Measurements from ENCODE around the gene CDC42EP3. TPM values are rescaled to one million over a fixed set of nuclear protein-coding genes. Genes with fewer than 3 reads are reported as not detected.

Gene CDC42EP3, protein sequence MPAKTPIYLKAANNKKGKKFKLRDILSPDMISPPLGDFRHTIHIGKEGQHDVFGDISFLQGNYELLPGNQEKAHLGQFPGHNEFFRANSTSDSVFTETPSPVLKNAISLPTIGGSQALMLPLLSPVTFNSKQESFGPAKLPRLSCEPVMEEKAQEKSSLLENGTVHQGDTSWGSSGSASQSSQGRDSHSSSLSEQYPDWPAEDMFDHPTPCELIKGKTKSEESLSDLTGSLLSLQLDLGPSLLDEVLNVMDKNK
- total RNA-seq (29.9 and 33.5 TPM in 2 replicates), polyA plus RNA-seq (21.2 and 28.0 TPM in 2 replicates), polyA minus RNA-seq (18.9 and 26.1 TPM in 2 replicates)
- 26.4 TPM for total RNA-seq (2013)

DNA sequence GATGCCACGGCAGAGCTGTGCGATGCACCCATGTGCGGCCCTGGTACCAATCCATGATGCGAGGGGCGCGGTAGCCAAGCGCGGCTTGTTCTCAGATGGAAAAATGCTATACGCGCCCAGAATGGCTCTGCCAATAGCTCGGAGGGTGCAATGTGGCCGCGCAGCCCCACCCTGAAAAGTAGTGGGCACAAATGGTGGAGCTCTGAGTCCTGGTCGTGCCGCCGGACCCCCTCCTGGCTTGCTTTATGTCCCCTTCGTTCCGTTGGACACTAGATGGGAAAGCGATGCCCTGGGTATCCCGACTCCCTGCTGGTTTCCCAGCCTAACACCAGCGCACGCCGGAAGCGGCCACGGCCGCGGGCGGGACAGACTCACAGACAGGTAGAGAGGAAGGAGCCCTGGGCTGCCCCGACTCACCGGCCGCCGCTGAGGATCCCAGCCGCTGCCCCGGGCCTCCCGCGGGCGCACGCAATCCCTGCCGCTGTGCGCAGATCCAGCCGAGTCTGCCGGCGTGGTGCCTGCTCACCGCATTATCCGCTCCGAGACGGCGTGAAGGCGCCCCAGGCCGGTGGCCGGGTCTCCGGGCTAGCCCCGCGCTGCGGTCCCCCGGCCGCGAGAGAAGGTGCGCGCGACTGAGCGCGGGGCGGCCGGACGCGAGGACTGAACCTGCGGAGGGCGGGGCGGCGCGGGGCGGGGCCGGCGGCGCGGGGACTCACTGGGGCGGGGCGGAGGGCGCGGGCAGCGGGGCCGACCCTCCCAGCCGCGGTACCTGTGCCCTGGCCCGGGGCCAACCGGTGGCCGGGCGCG is at the start of gene CDC42EP3:
TSS of gene CDC42EP3 (minus strand) at position 634 of the 807 bp plus-strand sequence. CDS start 25,055 bp downstream, outside the sequence.
- peak within 1 kb of the TSS; percentile 81 to 83 for H3K27ac ChIP-seq (ENCODE audit: low read length in 2 of 2)
- peak; percentile 80 for DNase-seq
- Mint-ChIP-seq H3K9me3 (ENCODE audit: insufficient read depth) (no peaks in the 10 kb centered on the region), H3K4me3 (peak within 1 kb of the TSS; percentile 98), H3K27ac (peak within 1 kb of the TSS; percentile 95), H3K27me3 (no peaks in the 10 kb centered on the region), H3K4me1 (peaks cover 62% of the 10 kb centered on the region)
- peaks cover 40 to 45% of the 10 kb centered on the region in 2 donors for H3K4me1 ChIP-seq (ENCODE audit: control insufficient read depth in 2 of 2, insufficient read depth in 2 of 2, low read length in 2 of 2)
- H3K4me2 ChIP-seq (replicated peaks; ENCODE audit: low read depth, low read length, poor library complexity, severe bottlenecking), result peak within 1 kb of the TSS; percentile 88
- no peaks in the 10 kb centered on the region for H3K9me3 ChIP-seq (ENCODE audit: control extremely low read depth in 1 of 3, control insufficient read depth in 2 of 3, insufficient read depth in 1 of 3, low read length in 2 of 3)
- peak within 1 kb of the TSS; percentile 83 to 92 (median 88) for H3K4me3 ChIP-seq (ENCODE audit: control extremely low read depth in 1 of 5, extremely low read depth in 1 of 5, insufficient read depth in 1 of 5, low read depth in 2 of 5, low read length in 4 of 5)
- H3K79me2 ChIP-seq (ENCODE audit: control insufficient read depth, insufficient read depth, low read length), result peaks cover 45% of the 10 kb centered on the region
- under 1% methylated on average over 85 of the region's 90 CpGs for WGBS (ENCODE audit: insufficient coverage)
- H3K36me3 ChIP-seq (replicated peaks in 1 of 2; ENCODE audit: control extremely low read depth in 1 of 2, control insufficient read depth in 1 of 2, extremely low read depth in 1 of 2, insufficient read depth in 2 of 2, low read length in 1 of 2), result no peaks in the 10 kb centered on the region
- ChIA-PET CTCF (interaction anchor here (0.5 to 2.3 kb wide), 13 partner anchors 13 to 257 kb away, joined by 3 to 10 read pairs (median 3); no protein-coding TSS in a partner anchor), POLR2A (interaction anchor here (0.6 to 1.8 kb wide), 9 partner anchors 16 to 135 kb away, joined by 3 to 12 read pairs (median 4); no protein-coding TSS in a partner anchor)
- TF ChIP-seq, protein P1, sequence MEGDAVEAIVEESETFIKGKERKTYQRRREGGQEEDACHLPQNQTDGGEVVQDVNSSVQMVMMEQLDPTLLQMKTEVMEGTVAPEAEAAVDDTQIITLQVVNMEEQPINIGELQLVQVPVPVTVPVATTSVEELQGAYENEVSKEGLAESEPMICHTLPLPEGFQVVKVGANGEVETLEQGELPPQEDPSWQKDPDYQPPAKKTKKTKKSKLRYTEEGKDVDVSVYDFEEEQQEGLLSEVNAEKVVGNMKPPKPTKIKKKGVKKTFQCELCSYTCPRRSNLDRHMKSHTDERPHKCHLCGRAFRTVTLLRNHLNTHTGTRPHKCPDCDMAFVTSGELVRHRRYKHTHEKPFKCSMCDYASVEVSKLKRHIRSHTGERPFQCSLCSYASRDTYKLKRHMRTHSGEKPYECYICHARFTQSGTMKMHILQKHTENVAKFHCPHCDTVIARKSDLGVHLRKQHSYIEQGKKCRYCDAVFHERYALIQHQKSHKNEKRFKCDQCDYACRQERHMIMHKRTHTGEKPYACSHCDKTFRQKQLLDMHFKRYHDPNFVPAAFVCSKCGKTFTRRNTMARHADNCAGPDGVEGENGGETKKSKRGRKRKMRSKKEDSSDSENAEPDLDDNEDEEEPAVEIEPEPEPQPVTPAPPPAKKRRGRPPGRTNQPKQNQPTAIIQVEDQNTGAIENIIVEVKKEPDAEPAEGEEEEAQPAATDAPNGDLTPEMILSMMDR (IDR thresholded peaks at IDR 0.05), result no peak
- TF ChIP-seq EZH2 (IDR thresholded peaks at IDR 0.05; ENCODE audit: borderline replicate concordance, insufficient read depth, low read depth, low read length, poor library complexity, severe bottlenecking), result no peak
- H4K20me1 ChIP-seq (ENCODE audit: control insufficient read depth, insufficient read depth, low read length, poor library complexity, severe bottlenecking), result peaks cover 4% of the 10 kb centered on the region
- ATAC-seq (ENCODE audit: low read depth), result peak; percentile 71
- peak within 1 kb of the TSS; percentile 89 for H2AFZ ChIP-seq (ENCODE audit: insufficient read depth, low read depth, low read length, poor library complexity, severe bottlenecking)
- no peaks in the 10 kb centered on the region for H3K27me3 ChIP-seq (replicated peaks in 1 of 4; ENCODE audit: control extremely low read depth in 1 of 4, control insufficient read depth in 3 of 4, insufficient read depth in 4 of 4, low read length in 3 of 4)
- peak within 1 kb of the TSS; percentile 94 for H3K9ac ChIP-seq (ENCODE audit: low read length)
- intact Hi-C loops (cut with micrococcal nuclease), result loop anchor here (1.0 to 5.0 kb wide), 4 partner anchors 16 to 704 kb away; partner anchors contain the start of genes EIF2AK2 and STRN
